Raji (cell line): ENCODE data around the gene MAP2K2.

Experiments
- POLR2A ChIP-seq: IDR thresholded peaks from 2 replicates; pipeline ENCODE4 v1.6.1; 2011; ENCODE audit warnings: low read depth, low read length, control low read depth; ENCODE audit not compliant: insufficient read depth

The MAP2K2 gene

GRCh38 chr19:4138445-4138844 is 14.5 kb upstream of the MAP2K2 start:
- TF ChIP-seq POLR2A, result no peak

- no peak for TF ChIP-seq POLR2A
These were observed 12.8 kb upstream of the MAP2K2 start for GRCh38 chr19:4136680-4137088.

GRCh38 chr19:4134351-4134750 is 10.4 kb upstream of the MAP2K2 start:
- no peak for TF ChIP-seq POLR2A

DNA sequence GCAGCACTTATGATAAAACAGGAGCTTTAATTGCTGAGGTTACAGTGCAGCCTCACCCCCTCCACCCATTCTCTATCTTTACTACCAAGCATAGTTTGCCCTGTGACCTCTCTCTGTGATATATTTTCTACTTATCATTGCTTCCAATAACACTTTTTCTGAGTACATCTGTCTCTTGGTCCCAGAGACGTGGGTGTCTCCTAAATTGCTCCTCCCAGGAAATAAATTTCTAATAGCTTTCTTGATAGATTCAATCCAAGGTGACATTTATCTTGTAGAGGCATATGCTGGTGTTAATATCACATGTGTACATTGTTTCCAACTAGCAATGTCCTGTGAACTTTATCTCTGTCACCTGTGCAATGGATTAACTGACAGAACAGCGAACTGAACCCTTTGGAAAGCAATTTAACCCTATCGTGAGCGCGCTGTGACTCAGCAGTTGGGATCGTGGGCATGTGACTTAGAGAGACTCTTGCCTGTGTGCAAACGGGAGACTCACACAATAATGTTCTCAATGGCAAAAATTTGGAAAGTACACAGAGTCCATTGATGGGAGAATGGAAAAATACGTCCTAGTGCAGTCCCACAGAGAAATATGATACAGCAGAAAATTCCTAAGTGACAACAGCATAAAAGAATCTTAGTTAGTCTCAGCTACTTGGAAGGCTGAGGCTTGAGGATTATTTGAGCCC is 7.0 kb upstream of the MAP2K2 start:
- TF ChIP-seq POLR2A, result no peak

GRCh38 chr19:4124638-4125037 is 716 bp upstream of the MAP2K2 start:
- TF ChIP-seq POLR2A, result no peak

DNA sequence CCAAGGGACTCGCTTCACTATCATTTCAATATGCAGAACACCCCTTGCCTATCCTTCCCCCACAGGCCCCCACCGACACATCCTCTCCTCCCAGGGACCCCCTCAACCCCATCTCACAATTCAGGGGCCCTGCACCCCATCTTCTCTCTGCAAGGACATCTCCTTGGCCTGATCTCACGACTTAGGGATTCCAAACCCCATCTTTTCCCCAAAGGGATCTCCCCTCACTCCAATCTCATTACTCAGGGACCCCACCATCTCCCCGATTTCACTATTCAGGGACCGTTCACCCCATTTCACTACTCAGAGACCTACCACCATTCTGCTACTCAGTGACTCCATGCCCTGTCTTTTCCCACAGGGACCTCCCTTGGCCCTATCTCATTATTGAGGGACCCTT is 1.4 kb downstream of the MAP2K2 start:
- no peak for TF ChIP-seq POLR2A

- TF ChIP-seq POLR2A, result no peak
These were observed 2.1 kb downstream of the MAP2K2 start for GRCh38 chr19:4121815-4122214.

DNA sequence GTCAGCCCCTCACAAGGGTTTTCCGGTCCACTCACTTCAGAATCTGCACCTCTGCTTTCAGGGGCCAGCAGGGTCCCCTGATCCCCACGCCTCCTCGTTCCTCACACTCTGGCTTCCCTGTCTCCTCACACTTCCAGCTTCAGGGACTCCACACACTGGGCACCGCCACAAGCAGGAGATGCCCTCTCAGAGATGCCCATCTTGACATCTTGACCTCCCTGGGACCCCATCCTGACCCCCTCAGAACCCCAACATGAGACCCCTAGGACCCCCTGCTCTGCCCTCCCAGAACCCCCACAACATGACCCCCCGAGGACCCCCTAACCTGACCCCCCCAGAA is 2.7 kb downstream of the MAP2K2 start:
- TF ChIP-seq POLR2A, result no peak

DNA sequence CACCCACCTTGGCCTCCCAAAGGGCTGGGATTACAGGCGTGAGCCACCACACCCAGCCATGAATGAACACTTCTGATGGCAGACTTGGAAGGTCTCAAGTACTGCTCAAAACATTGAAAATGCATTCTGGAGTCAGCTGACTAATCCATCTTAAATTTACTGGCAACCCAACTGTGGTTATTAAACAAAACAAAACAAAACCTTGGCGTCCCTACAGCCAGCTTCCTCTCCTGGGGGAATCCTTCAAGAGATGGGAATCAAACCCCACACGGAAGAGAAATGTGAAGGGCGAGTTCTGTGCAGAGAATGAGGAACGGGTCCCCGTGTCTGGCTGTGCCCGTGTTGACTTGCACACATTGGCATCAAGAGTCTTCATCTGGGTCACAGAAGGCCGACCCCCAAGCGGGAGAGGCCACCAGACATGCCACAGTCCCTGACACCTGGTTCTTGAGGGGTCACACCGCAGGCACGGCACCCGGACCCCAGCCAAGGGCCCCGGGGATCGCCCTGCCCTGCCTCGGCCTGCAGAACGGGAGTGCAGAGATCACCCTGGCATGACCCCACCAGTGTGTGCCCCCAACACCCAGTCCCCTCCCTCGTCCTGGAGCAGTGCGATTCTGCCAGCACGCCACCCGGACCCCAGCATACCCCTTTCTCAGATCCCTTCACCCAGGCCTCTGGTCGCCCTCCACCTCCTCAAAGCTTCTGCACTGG is 3.2 kb downstream of the MAP2K2 start:
- TF ChIP-seq POLR2A, result no peak

GRCh38 chr19:4119763-4120162 is 4.2 kb downstream of the MAP2K2 start:
- no peak for TF ChIP-seq POLR2A

- TF ChIP-seq POLR2A, result no peak
These were observed 8.0 kb downstream of the MAP2K2 start for GRCh38 chr19:4115818-4116385.

GRCh38 chr19:4115050-4115817 is 8.7 kb downstream of the MAP2K2 start:
- no peak for TF ChIP-seq POLR2A

DNA sequence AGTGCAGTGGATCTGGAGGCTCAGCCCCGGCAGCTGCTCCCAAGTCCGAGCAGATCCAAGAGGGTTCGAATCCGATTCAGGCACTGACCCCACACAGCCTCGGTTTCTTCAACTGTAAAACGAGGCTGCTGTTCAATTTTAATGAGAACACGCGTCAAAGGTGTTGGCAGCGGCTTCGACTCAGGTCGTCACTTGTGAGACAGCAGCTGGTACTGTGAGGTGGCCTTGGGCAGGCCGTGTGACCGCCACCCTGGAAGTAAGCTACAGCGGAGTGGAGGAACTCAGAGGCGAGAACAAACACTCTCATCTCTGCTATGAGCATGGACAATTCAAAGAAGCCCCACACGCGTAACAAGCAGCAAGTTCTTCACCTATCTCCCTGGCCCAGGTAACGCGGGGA is 9.7 kb downstream of the MAP2K2 start:
- TF ChIP-seq POLR2A, result no peak

DNA sequence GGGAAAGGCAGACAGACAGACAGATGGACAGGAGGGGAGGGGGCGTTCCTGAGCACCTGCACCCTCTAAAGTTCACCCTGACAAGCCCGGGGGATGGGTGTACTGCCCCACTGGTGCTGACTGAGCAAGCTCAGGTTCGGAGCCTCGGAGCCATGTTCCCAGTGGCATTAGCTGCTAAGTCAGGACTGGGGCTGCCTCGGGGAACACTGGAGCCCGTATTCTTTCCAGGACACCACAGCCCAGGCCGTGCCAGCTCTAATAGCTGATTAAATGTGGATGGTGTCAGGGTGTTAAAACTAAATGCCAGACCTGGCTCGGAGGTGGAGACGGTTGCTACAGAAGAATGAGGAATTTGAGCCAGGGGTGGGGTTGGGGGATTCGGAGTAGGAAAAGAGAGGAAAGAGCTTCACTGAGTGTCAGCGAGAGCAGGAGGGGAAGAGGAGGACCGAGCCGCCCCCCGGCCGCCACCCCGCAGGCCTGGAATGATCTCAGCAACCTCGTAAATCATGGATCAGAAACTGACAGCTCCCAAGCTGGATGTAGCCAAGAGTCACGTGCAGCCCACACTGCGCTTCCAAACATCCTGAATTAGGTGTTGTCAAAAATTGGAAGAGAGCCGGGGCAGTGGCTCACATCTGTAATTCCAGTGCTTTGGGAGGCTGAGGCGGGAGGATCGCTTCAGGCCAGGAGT is 10.4 kb downstream of the MAP2K2 start:
- no peak for TF ChIP-seq POLR2A

DNA sequence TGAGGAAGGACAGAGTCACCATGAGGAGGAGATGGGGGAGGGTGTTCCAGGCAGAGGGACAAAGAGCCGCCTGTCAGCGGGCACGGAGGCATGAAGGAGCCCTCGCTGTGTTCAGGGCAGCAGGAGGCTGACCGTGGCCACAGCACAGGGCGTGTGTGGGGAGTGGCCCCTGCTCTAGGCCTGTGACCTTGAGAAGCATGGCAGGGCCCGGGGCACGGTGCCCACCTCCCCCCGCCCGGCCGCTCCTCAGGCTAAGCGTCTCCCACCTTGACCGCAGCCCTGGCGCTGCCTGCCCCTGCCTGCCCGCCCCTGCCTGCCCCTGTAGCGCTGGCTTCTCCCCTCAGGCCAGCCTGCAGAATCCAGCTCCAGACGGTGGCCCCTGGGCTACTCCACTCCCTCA is 11.6 kb downstream of the MAP2K2 start:
- no peak for TF ChIP-seq POLR2A
